Stimulated activated CD4-positive, alpha-beta T cell treated with anti-CD3 and anti-CD28 coated beads, Interleukin-15, amount 100 ng/mL, for 1 hour (primary cell): Measurements from ENCODE around the gene PWP2.
"Not testable (repeated sequence)": the region's sequence is repeated elsewhere in the genome, so short reads cannot be mapped to it uniquely, and the experiment has no call there.

Experiments
- DNase-seq, 2 donors: peaks; one replicate each; pipeline ENCODE4 v3.0.0-alpha.2; 2020; ENCODE audit warnings: low read depth in 1 of 2, low spot score in 1 of 2

PWP2 gene

GRCh38 chr21:44107026-44107501 is at the start of gene PWP2:
PWP2 (plus strand) TSS chr21:44107399; CDS start chr21:44107417, 18 bp downstream.
- not testable (repeated sequence) for DNase-seq

- no peak for DNase-seq
Measured at GRCh38 chr21:44057960-44058651, 49.1 kb upstream of the PWP2 start.

GRCh38 chr21:44058652-44058964 is 48.6 kb upstream of the PWP2 start:
- no peak for DNase-seq

GRCh38 chr21:44058981-44059380 is 48.2 kb upstream of the PWP2 start:
- no peak for DNase-seq

- no peak for DNase-seq
Measured at GRCh38 chr21:44059710-44060109, 47.5 kb upstream of the PWP2 start.

- no peak for DNase-seq
Measured at GRCh38 chr21:44062380-44062779, 44.8 kb upstream of the PWP2 start.

- no peak for DNase-seq
Measured at GRCh38 chr21:44063151-44063912, 43.9 kb upstream of the PWP2 start.

- no peak for DNase-seq
Measured at GRCh38 chr21:44064852-44065403, 42.3 kb upstream of the PWP2 start.

- peak; percentile 38 to 50 for DNase-seq
Measured at GRCh38 chr21:44065428-44065827, 41.8 kb upstream of the PWP2 start.

- no peak for DNase-seq
Measured at GRCh38 chr21:44066116-44066515, 41.1 kb upstream of the PWP2 start.

GRCh38 chr21:44067011-44067839 is 40.0 kb upstream of the PWP2 start:
- no peak for DNase-seq

- no peak for DNase-seq
Measured at GRCh38 chr21:44070391-44070790, 36.8 kb upstream of the PWP2 start.

GRCh38 chr21:44071359-44072104 is 35.7 kb upstream of the PWP2 start:
- no peak for DNase-seq

GRCh38 chr21:44072111-44072510 is 35.1 kb upstream of the PWP2 start:
- DNase-seq = no peak

GRCh38 chr21:44074315-44074958 is 32.8 kb upstream of the PWP2 start:
- DNase-seq = no peak

GRCh38 chr21:44076316-44076715 is 30.9 kb upstream of the PWP2 start:
- DNase-seq = no peak

GRCh38 chr21:44078411-44078981 is 28.7 kb upstream of the PWP2 start:
- no peak for DNase-seq

- no peak for DNase-seq
Measured at GRCh38 chr21:44079446-44079845, 27.8 kb upstream of the PWP2 start.

GRCh38 chr21:44079846-44080245 is 27.4 kb upstream of the PWP2 start:
- DNase-seq = no peak
